IPS DF 19.7 (cell line): ENCODE measurements around the gene BCCIP.

Experiments used
- DNase-seq: peaks from one replicate; pipeline ENCODE4 v3.0.0-alpha.2; 2013; ENCODE audit warnings: low read depth, low spot score

The BCCIP gene

DNA sequence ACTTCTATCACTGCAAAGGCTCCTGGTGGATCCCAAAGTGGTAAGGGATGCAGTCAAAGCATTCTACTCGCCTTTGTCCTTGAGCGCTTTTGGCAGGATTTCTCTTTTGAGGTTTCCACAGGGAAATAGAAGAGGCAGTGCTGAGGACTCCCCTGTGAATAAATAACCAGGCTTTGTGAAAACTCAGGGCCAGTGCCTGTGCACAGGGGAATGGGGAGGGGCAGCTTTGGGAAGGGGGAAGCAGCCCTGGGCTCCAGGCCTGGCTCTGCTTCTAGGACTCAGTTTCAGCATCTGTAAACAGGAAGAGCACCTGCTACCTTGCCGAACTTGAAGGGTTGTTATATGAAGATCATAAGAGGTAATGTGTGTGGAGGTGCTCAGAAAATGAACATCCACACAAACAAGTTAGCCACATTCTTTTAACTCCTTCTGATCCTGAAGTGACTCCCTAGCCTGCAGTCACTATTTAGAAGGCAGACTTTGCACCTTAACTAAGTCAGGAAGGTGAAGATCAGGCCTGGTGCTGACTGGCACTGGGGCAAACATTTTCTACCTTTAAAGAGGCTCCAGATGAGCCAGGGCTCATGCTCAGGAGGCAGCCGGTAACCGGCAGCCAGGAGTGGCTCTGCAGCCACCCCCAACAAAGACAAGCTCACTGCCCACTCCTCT is 25.2 kb upstream of the BCCIP start:
- no peak for DNase-seq

DNA sequence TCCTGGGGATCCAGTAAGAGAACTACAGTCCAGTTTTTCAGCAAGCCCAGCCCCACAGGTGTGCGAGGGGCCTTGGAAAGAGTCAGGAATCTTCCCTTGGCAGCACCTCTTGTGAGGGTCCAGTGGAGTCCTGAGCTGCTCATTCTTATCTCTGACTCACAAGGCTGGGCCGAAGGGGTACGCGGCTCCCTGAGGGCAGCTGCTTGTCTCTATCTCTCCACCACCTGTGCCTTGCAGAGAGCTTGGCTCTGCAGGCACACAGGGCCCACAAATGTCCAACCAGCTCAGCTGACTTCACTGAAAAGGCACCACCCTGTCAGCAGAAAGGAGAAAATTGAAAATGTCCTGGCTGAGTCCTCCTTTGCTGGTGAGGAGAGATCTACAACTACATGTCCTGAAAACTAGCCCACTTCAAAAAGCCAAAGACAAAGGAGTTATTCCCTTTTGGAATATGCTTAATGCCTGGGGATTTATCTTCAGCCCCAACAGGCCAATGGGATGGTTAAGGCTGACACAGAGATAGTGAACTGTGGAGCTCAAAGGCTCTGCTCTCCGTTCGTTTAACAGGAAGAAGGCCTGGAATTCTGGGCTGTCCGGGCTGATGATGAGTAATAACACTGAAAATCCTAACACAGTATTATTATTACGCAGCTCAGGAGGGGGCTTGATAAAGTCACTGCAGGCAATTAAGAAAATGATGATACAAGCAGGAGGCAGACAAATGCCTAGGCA is 23.7 kb upstream of the BCCIP start:
- no peak for DNase-seq

- no peak for DNase-seq
Observed at GRCh38 chr10:125801574-125801973, 21.8 kb upstream of the BCCIP start.

- no peak for DNase-seq
Observed at GRCh38 chr10:125802131-125802530, 21.2 kb upstream of the BCCIP start.

DNA sequence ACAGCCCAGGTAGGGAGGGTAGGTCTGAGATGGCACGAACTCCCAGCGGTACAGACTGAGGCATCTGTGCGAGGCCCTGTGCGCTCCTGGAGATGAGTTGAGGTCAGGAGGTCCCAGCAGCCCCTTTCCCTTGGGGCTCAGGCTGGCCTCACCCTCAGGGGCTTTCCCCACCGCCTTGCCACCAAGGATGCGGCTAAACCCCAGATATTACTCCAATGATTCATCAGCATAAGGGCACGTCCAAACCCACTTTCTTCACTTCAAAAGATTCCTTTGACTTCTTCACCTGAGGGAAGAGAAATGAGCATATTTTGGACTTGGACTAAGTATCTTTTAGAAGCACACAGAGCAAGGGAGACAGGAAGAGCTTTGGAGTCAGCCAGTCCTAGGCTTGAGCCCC is 20.6 kb upstream of the BCCIP start:
- no peak for DNase-seq

GRCh38 chr10:125808047-125808446 is 15.3 kb upstream of the BCCIP start:
- no peak for DNase-seq

DNA sequence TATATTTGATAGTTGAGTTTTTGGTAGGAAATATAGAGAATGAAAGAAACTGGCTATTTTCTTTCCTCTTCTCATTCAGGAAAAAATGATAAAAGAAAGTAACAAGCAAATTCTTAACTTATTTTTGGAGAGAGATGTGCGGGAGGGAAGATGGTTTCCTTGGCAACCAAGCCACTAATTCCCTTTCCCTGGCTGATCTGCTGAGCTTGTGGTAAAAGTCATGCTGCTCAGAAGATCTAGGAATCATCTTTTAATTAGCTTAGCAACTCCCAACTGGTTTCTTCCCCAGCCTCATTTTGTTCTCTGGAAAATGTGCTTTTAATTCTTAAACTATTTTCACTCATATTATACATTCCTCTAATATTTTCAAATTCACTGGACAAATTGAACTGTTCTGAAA is 12.1 kb upstream of the BCCIP start:
- no peak for DNase-seq

GRCh38 chr10:125812128-125812750 is 11.1 kb upstream of the BCCIP start:
- no peak for DNase-seq

DNA sequence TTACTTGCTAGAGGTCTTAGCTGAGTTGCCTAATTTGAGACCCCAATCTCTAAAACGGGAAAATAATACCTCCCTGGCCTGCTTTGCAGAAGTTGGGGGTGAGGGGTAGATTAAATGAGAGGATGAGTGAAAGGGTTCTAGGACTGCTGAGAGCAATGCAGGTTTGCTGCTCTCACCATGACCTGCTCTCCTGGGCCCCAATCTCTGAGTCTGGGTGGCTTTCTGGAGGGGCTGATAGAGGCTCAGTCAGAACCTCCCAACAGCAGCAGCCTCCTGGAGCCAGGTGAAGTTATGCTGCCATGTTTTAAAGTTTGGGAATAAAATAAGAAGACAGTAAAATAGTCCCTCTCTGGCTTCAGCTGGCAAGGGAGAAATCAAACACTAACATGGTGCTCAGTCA is 7.6 kb upstream of the BCCIP start:
- DNase-seq, result no peak

GRCh38 chr10:125816548-125816947 is 6.8 kb upstream of the BCCIP start:
- DNase-seq, result no peak

DNA sequence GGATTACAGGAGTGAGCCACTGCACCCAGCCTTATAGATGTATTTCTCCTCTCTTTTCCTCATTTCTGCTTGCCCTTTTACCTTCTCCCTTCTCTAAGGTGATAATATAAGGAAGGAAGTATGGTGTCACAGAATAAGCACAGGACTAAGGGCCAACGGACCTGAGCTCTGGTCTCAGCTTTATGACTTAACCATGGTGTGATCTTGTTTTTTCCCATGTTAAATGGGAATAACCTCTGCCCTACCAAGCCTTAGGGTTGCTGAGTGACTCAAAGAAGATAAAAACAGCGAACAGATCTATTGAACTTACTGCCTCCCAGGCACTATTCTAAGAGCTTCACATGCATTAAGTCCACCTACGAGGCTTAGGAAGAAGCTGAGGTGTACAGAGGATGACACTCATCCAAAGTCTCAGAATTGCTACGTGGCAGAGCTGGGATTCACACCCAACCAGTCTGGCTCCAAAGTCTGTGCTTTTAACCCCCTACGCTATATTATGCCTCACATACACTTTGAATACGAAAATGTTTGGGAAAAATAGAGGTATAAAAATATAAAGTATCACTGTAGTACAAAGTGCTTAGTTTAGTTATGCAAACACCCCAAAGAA is 5.9 kb upstream of the BCCIP start:
- no peak for DNase-seq

DNA sequence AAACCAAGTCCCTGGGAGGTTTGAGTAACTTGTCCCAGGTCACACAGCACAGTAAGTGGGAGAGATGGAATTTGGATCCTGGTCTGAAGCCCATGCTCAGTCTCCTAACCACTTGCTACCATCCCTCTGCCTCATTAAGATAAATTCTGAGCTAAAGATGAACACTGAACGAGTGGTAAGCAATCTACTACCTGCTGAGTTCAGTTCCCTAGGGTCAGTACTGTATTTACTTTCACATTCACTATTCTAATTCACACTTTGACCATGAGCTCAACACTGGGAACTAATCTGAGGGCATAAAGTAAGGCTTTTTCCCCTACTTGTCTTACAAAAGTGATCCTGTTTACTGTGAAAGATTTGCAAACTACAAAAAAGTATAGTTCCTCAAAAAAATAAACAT is 2.6 kb upstream of the BCCIP start:
- DNase-seq, result no peak

GRCh38 chr10:125823663-125824251 is 411 bp downstream of the BCCIP start:
- DNase-seq, result no peak

GRCh38 chr10:125824736-125825135 is 1.4 kb downstream of the BCCIP start:
- DNase-seq, result no peak

DNA sequence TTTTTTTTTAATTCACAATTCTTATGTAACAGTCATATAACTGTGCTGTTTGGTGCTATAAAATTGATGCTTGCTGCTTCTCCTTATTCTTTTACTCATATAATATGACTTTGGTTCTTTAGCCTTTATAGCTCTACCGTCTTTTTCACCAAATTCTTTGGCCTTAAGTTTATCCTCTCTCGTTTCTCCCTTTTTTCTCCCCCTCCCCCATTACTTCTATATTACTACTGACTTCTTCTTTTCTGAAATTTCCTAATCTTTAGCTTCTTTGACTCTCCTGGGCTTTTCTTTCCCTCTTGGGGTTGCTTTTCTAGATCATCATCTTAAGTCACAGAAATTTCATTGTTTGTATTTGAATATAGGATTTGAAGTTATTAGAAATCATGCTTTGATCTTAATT is 3.8 kb downstream of the BCCIP start:
- no peak for DNase-seq

- no peak for DNase-seq
Observed at GRCh38 chr10:125828311-125828710, 5.0 kb downstream of the BCCIP start.

DNA sequence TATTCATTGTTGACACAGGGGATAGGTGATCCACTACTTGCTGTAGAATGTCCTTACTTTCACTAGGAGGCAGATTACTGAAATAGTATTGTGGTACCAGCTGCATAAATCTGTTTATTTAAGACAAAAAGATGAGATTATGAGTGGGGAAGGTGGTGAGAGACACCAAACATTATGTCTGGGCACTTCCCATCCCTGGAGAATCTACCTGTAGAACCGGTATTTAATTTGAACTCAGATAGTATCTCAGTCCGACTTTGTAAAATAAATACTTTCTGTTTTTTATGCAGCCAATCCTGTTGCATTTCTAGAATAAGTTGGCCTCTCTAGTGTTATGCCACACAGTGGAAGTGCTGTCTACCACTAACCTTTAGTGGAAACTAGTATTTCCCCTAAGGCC is 13.4 kb downstream of the BCCIP start:
- DNase-seq, result no peak

DNA sequence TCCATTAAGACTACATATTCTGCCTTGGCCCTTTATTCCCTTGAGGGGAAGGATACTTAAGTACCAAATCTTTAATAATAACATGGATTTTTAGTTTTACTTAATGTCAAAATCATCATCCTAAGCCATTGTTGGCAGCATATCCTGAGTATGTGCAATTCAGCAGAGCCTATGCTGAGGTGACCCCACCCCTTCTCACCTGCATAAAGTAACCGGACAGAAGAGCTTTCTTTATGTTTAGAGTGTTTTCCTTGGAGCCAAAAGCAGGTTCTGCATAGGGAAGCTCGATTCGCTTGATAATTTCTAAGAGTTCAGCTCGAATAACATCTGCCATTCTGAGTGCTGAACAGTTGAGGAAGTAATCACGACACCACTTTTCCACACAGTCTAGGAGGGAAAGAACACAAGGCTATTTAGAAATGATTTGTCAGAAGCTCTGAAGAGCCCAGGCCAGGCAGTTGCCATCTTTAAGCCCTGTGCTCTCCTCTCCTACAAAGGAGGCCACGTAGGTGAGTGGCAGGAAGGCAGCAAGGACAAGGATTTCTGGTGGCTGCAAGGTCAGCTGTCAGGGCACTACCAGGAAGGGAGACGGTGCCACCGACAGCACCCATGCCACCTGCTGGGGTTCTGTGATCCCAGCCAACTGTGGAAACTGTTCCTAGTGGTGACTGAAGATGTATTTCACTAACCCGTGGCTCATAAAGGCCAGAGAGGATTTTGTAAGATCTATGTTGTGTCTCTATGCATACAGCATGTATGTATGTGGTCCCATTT is 15.6 kb downstream of the BCCIP start:
- DNase-seq, result no peak

DNA sequence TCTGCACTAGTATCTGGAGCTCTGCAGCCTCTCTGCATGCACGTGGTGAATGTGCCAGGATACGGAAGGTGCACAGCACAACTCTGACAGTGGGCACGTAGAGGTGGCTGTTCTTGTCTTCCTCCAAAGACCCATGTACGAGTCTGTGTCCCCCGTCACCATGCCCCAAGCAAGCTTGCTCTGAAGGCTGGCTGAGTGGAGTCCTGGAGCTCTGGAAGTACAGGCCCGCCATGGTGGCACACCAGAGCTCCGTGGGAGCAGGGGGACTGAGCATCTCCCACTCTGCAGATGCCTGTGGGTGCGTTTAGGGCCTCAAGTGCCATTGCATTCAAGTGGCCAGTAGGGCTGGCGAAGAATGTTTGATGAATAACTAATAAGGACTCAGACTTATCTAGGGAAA is 17.1 kb downstream of the BCCIP start:
- no peak for DNase-seq

DNA sequence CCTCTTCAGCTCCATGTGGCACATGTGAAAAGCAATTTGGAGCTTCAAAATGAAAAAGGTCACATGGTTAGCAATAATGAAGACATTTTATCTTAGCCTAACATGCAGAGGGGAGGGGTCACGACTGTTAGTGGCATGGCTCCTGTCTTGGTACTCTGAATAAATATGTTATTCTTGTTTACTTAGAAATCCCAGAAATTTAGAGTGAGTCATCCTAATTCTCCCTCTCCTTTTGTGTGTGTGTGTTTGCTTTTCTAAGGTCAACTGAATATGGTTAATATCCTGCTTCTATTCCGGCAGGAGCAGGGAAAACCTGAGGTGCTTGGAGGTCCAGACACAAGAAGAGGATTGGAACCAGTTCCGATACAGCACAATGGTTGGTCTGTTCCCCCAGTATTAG is 17.6 kb downstream of the BCCIP start:
- no peak for DNase-seq

GRCh38 chr10:125843603-125844329 is 20.4 kb downstream of the BCCIP start:
- DNase-seq, result no peak
